Fibroblast of lung (primary cell): Measurements from ENCODE around the gene STAT3. TPM values are rescaled to one million over a fixed set of nuclear protein-coding genes. Genes with fewer than 3 reads are reported as not detected.

Source experiments
- DNase-seq, 2 donors: peaks; one replicate each; pipeline versions ENCODE4 v3.0.0 to v3.0.0-alpha.2; 2010; ENCODE audit warnings: low read depth in 2 of 2
- H2AFZ ChIP-seq: 2 replicates; pipeline ENCODE4 v1.5.1; 2012; ENCODE audit warnings: low read length, control low read depth, inconsistent platforms
- H3K27ac ChIP-seq: 2 replicates; pipeline ENCODE4 v1.5.1; 2011; ENCODE audit warnings: low read length, control low read depth; ENCODE audit not compliant: insufficient read depth
- H3K27me3 ChIP-seq: 2 replicates; pipeline ENCODE4 v1.5.1; 2011; ENCODE audit warnings: mild to moderate bottlenecking, low read length; ENCODE audit not compliant: control insufficient read depth, insufficient read depth
- H3K36me3 ChIP-seq: 2 replicates; pipeline ENCODE4 v1.5.1; 2011; ENCODE audit warnings: low read length; ENCODE audit not compliant: control insufficient read depth, insufficient read depth
- H3K4me1 ChIP-seq: 2 replicates; pipeline ENCODE4 v1.5.1; 2011; ENCODE audit warnings: low read length; ENCODE audit not compliant: control insufficient read depth, insufficient read depth; ENCODE audit errors: extremely low read depth
- H3K4me2 ChIP-seq: 2 replicates; pipeline ENCODE4 v1.5.1; 2011; ENCODE audit warnings: low read length, control low read depth; ENCODE audit not compliant: insufficient read depth; ENCODE audit errors: extremely low read depth
- H3K4me3 ChIP-seq, 4 experiments: fragments of 200-600 bp in 1 of 4; sonication (generic) in 1 of 4; replicated peaks in 1 of 4; 2 replicates each; pipeline ENCODE4 v1.5.1; 2011 to 2016; ENCODE audit warnings: low read length in 4 of 4, low read depth in 3 of 4, mild to moderate bottlenecking in 3 of 4, control low read depth in 2 of 4, inconsistent platforms in 1 of 4, mixed read lengths in 1 of 4; ENCODE audit not compliant: insufficient read depth in 1 of 4; ENCODE audit errors: control extremely low read depth in 1 of 4
- H3K79me2 ChIP-seq: 2 replicates; pipeline ENCODE4 v1.5.1; 2012; ENCODE audit warnings: mild to moderate bottlenecking, low read length, inconsistent platforms; ENCODE audit not compliant: control insufficient read depth, insufficient read depth
- H3K9ac ChIP-seq: 2 replicates; pipeline ENCODE4 v1.5.1; 2011; ENCODE audit warnings: mild to moderate bottlenecking, low read length, control low read depth; ENCODE audit not compliant: insufficient read depth
- H3K9me3 ChIP-seq: 2 replicates; pipeline ENCODE4 v1.5.1; 2012; ENCODE audit warnings: low read depth, low read length; ENCODE audit not compliant: control insufficient read depth, insufficient read depth
- H4K20me1 ChIP-seq: 2 replicates; pipeline ENCODE4 v1.5.1; 2011; ENCODE audit warnings: low read length; ENCODE audit not compliant: control insufficient read depth, insufficient read depth; ENCODE audit errors: extremely low read depth
- EZH2 ChIP-seq: IDR thresholded peaks from 2 replicates; pipeline ENCODE4 v1.5.1; 2012; ENCODE audit warnings: low read length, control low read depth, mild to moderate bottlenecking; ENCODE audit errors: missing control alignments
- polyA minus RNA-seq: library from RNA; depleted of rRNA, polyadenylated mRNA; stranded (reverse); fragments of >200 nt; gene quantifications from 2 replicates; pipeline ENCODE4 v1.2.3, GENCODE V29; 2011; ENCODE audit warnings: low replicate concordance
- polyA plus RNA-seq, 2 donors: library from polyadenylated mRNA; depleted of rRNA in 1 of 2; stranded (reverse) in 1 of 2; unstranded in 1 of 2; fragments of >200 nt; gene quantifications; 2 replicates each; pipeline ENCODE4 v1.2.1, GENCODE V29; 2011 to 2012; ENCODE audit warnings: missing spikeins in 1 of 2
- total RNA-seq: library from RNA; depleted of rRNA; stranded (reverse); fragments of >200 nt; gene quantifications from 2 replicates; pipeline ENCODE4 v1.2.1, GENCODE V29; 2014
- TF ChIP-seq, protein P1 (sequence below), 2 donors: IDR thresholded peaks in 1 of 2; conservative IDR thresholded peaks in 1 of 2; 1 replicate in 1 of 2; 2 replicates in 1 of 2; pipeline ENCODE4 v1.5.1; 2011 to 2012; ENCODE audit warnings: low read length in 2 of 2, control low read depth in 1 of 2, inconsistent platforms in 1 of 2, low read depth in 1 of 2, mild to moderate bottlenecking in 1 of 2

The STAT3 gene
- total RNA-seq (101 and 118 TPM in 2 replicates), polyA plus RNA-seq (60.6 and 75.0 TPM in 2 replicates), polyA minus RNA-seq (110 and 157 TPM in 2 replicates)
- 60.3 and 76.1 TPM in 2 replicates for polyA plus RNA-seq (2012)

GRCh38 chr17:42388381-42389134 is at the start of gene STAT3:
Gene STAT3 (minus strand): TSS chr17:42388442. CDS start chr17:42348516, 39,926 bp downstream.
- peak; percentile 99 to 100 for DNase-seq
- H3K4me2 ChIP-seq = peak within 1 kb of the TSS; percentile 98
- H3K27ac ChIP-seq = peak within 1 kb of the TSS; percentile 100
- no peaks in the 10 kb centered on the region for H4K20me1 ChIP-seq
- H2AFZ ChIP-seq = peak within 1 kb of the TSS; percentile 45
- H3K9ac ChIP-seq = peak within 1 kb of the TSS; percentile 98
- peaks cover 16% of the 10 kb centered on the region for H3K4me1 ChIP-seq
- peaks cover 41% of the 10 kb centered on the region for H3K79me2 ChIP-seq
- no peaks in the 10 kb centered on the region for H3K9me3 ChIP-seq
- TF ChIP-seq, protein P1, sequence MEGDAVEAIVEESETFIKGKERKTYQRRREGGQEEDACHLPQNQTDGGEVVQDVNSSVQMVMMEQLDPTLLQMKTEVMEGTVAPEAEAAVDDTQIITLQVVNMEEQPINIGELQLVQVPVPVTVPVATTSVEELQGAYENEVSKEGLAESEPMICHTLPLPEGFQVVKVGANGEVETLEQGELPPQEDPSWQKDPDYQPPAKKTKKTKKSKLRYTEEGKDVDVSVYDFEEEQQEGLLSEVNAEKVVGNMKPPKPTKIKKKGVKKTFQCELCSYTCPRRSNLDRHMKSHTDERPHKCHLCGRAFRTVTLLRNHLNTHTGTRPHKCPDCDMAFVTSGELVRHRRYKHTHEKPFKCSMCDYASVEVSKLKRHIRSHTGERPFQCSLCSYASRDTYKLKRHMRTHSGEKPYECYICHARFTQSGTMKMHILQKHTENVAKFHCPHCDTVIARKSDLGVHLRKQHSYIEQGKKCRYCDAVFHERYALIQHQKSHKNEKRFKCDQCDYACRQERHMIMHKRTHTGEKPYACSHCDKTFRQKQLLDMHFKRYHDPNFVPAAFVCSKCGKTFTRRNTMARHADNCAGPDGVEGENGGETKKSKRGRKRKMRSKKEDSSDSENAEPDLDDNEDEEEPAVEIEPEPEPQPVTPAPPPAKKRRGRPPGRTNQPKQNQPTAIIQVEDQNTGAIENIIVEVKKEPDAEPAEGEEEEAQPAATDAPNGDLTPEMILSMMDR (conservative IDR thresholded peaks at IDR 0.05 in 1 of 2, IDR thresholded peaks at IDR 0.05 in 1 of 2; ENCODE audit: low read depth in 1 of 2, low read length in 2 of 2) = no peak
- no peak for TF ChIP-seq EZH2
- H3K27me3 ChIP-seq = no peaks in the 10 kb centered on the region
- H3K4me3 ChIP-seq = peak within 1 kb of the TSS; percentile 81 to 99 (median 92)
- H3K36me3 ChIP-seq = no peaks in the 10 kb centered on the region

DNA sequence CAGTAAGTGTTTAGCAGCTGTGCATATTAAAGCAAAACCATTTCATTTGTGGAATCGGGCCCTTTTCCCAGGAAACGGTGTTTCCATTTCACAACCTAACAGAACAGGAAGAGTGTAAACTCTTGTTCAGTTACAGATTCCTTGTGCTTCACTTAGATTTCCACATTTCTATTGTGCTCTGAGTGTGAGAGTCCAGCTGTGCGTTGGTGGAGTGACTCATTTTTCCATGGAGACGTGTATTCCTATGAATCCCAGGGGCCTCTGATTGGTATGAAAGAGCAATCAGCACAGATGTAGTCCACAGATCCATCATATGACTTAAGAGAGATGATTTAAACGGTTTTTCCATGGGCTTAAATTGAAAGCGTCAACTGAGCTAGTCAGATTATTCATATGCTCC is 48.1 kb upstream of the STAT3 start:
- Histone ChIP-seq H3K4me3 (no peak overlapping the region), H3K4me1 (peaks cover 4% of the 10 kb centered on the region), H3K27ac (peak overlapping the region; percentile 84), H3K79me2 (no peaks in the 10 kb centered on the region), H3K36me3 (no peaks in the 10 kb centered on the region), H4K20me1 (no peaks in the 10 kb centered on the region), H3K4me2 (peak overlapping the region; percentile 61), H2AFZ (no peak overlapping the region), H3K9me3 (no peaks in the 10 kb centered on the region), H3K9ac (no peak overlapping the region), H3K27me3 (no peaks in the 10 kb centered on the region)
- TF ChIP-seq, protein P1 (conservative IDR thresholded peaks at IDR 0.05 in 1 of 2, IDR thresholded peaks at IDR 0.05 in 1 of 2; ENCODE audit: low read depth in 1 of 2, low read length in 2 of 2) = no peak
- no peak for TF ChIP-seq EZH2
- peak; percentile 98 to 99 for DNase-seq

DNA sequence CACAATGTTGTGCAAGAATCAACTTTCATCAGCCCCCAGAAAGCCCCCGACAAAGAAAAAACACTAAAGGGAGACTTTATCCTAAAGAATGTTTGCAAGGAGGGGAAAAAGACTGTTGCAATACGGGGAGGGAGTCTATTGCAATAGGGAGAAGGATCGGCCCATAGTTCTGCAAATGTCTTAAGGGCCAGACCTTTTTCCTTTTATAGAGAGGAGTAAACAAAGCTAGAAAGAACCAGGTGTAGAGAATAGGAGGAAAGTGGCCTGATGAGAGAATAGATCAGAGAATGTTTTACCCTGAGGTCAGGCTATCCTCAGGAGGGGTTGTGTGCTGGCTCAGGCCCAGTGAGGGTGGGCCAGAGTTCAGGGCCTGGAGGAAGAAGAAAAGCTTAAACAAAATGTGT is 43.5 kb upstream of the STAT3 start:
- peak in 1 of 2 donors; percentile 54 for DNase-seq
- no peak overlapping the region for H3K9ac ChIP-seq
- H3K27me3 ChIP-seq = no peaks in the 10 kb centered on the region
- H3K9me3 ChIP-seq = no peaks in the 10 kb centered on the region
- H4K20me1 ChIP-seq = no peaks in the 10 kb centered on the region
- H3K27ac ChIP-seq = no peak overlapping the region
- TF ChIP-seq EZH2 = no peak
- TF ChIP-seq, protein P1 (conservative IDR thresholded peaks at IDR 0.05 in 1 of 2, IDR thresholded peaks at IDR 0.05 in 1 of 2; ENCODE audit: low read depth in 1 of 2, low read length in 2 of 2) = no peak
- no peaks in the 10 kb centered on the region for H3K36me3 ChIP-seq
- H2AFZ ChIP-seq = no peak overlapping the region
- H3K4me3 ChIP-seq = no peak overlapping the region
- H3K4me1 ChIP-seq = peaks cover 13% of the 10 kb centered on the region
- H3K4me2 ChIP-seq = no peak overlapping the region
- H3K79me2 ChIP-seq = no peaks in the 10 kb centered on the region
